ENCODE results near the gene TMEM132C. TPM values are rescaled to one million over a fixed set of nuclear protein-coding genes. Genes with fewer than 3 reads are reported as not detected.

TMEM132C gene
- total and polyA plus RNA-seq, 2 of the 8 experiments (the other 6 are each of a cell fraction or from before 2014, with no cell fraction given), result 0.23 to 0.76 TPM

DNA sequence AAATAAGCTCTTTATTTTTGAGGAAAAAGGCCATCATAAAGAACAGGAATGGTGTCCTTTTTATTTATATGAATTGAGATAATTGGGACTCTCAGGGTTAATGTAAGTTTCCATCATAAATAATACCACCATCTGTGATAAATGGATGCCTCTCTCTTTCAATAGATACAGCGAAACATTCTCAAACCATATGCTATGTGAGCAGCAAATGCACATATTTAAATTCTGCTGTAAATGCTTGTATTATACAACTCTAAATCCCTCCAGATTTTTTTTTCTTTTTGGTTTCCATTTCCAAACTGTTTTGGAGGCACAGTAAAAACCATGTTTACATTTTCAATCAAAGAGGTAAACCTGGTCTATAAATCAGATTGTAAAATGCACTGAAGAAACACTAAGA lies 132.3 kb downstream of the TMEM132C start (continued):
- TF ChIP-seq, protein P1, sequence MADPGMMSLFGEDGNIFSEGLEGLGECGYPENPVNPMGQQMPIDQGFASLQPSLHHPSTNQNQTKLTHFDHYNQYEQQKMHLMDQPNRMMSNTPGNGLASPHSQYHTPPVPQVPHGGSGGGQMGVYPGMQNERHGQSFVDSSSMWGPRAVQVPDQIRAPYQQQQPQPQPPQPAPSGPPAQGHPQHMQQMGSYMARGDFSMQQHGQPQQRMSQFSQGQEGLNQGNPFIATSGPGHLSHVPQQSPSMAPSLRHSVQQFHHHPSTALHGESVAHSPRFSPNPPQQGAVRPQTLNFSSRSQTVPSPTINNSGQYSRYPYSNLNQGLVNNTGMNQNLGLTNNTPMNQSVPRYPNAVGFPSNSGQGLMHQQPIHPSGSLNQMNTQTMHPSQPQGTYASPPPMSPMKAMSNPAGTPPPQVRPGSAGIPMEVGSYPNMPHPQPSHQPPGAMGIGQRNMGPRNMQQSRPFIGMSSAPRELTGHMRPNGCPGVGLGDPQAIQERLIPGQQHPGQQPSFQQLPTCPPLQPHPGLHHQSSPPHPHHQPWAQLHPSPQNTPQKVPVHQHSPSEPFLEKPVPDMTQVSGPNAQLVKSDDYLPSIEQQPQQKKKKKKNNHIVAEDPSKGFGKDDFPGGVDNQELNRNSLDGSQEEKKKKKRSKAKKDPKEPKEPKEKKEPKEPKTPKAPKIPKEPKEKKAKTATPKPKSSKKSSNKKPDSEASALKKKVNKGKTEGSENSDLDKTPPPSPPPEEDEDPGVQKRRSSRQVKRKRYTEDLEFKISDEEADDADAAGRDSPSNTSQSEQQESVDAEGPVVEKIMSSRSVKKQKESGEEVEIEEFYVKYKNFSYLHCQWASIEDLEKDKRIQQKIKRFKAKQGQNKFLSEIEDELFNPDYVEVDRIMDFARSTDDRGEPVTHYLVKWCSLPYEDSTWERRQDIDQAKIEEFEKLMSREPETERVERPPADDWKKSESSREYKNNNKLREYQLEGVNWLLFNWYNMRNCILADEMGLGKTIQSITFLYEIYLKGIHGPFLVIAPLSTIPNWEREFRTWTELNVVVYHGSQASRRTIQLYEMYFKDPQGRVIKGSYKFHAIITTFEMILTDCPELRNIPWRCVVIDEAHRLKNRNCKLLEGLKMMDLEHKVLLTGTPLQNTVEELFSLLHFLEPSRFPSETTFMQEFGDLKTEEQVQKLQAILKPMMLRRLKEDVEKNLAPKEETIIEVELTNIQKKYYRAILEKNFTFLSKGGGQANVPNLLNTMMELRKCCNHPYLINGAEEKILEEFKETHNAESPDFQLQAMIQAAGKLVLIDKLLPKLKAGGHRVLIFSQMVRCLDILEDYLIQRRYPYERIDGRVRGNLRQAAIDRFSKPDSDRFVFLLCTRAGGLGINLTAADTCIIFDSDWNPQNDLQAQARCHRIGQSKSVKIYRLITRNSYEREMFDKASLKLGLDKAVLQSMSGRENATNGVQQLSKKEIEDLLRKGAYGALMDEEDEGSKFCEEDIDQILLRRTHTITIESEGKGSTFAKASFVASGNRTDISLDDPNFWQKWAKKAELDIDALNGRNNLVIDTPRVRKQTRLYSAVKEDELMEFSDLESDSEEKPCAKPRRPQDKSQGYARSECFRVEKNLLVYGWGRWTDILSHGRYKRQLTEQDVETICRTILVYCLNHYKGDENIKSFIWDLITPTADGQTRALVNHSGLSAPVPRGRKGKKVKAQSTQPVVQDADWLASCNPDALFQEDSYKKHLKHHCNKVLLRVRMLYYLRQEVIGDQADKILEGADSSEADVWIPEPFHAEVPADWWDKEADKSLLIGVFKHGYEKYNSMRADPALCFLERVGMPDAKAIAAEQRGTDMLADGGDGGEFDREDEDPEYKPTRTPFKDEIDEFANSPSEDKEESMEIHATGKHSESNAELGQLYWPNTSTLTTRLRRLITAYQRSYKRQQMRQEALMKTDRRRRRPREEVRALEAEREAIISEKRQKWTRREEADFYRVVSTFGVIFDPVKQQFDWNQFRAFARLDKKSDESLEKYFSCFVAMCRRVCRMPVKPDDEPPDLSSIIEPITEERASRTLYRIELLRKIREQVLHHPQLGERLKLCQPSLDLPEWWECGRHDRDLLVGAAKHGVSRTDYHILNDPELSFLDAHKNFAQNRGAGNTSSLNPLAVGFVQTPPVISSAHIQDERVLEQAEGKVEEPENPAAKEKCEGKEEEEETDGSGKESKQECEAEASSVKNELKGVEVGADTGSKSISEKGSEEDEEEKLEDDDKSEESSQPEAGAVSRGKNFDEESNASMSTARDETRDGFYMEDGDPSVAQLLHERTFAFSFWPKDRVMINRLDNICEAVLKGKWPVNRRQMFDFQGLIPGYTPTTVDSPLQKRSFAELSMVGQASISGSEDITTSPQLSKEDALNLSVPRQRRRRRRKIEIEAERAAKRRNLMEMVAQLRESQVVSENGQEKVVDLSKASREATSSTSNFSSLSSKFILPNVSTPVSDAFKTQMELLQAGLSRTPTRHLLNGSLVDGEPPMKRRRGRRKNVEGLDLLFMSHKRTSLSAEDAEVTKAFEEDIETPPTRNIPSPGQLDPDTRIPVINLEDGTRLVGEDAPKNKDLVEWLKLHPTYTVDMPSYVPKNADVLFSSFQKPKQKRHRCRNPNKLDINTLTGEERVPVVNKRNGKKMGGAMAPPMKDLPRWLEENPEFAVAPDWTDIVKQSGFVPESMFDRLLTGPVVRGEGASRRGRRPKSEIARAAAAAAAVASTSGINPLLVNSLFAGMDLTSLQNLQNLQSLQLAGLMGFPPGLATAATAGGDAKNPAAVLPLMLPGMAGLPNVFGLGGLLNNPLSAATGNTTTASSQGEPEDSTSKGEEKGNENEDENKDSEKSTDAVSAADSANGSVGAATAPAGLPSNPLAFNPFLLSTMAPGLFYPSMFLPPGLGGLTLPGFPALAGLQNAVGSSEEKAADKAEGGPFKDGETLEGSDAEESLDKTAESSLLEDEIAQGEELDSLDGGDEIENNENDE (IDR thresholded peaks at IDR 0.05; ENCODE audit: insufficient replicate concordance, low read length), result no peak
- TF ChIP-seq SAP30 (IDR thresholded peaks at IDR 0.05; ENCODE audit: insufficient read depth, insufficient replicate concordance, low read length) (no peak), TAF1 (IDR thresholded peaks at IDR 0.05; ENCODE audit: low read depth, low read length) (no peak), SIRT6 (IDR thresholded peaks at IDR 0.05; ENCODE audit: low read length) (no peak), KDM1A (IDR thresholded peaks at IDR 0.05; ENCODE audit: borderline replicate concordance, low read length) (no peak), CBX5 (IDR thresholded peaks at IDR 0.05; ENCODE audit: low read depth, low read length) (no peak), CBX8 (IDR thresholded peaks at IDR 0.05; ENCODE audit: borderline replicate concordance, low read depth, low read length) (no peak)
- TF ChIP-seq, protein P2, sequence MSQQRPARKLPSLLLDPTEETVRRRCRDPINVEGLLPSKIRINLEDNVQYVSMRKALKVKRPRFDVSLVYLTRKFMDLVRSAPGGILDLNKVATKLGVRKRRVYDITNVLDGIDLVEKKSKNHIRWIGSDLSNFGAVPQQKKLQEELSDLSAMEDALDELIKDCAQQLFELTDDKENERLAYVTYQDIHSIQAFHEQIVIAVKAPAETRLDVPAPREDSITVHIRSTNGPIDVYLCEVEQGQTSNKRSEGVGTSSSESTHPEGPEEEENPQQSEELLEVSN (IDR thresholded peaks at IDR 0.05), result no peak
